RWPE2 (cell line): ENCODE data around the gene RETREG1.

ENCODE experiments used
- ATAC-seq: fragments of 200-7000 bp; cut with Tn5 transposase; 3 replicates; pipeline ENCODE4 v1.9.1; 2021; ENCODE audit warnings: low read depth
- DNase-seq: peaks from one replicate; pipeline ENCODE4 v3.0.0-alpha.2; 2020; ENCODE audit warnings: low spot score
- H3K27ac ChIP-seq: fragments of 450-650 bp; 2 replicates; pipeline ENCODE4 v1.5.1; 2017; ENCODE audit warnings: mild to moderate bottlenecking; ENCODE audit not compliant: poor library complexity, severe bottlenecking
- H3K27me3 ChIP-seq: fragments of 250-450 bp; sonication (Bioruptor Pico); 2 replicates; pipeline ENCODE4 v1.5.1; 2021; ENCODE audit warnings: mild to moderate bottlenecking, moderate library complexity; ENCODE audit not compliant: insufficient read depth, poor library complexity, severe bottlenecking
- H3K36me3 ChIP-seq: fragments of 250-450 bp; sonication (Bioruptor Pico); 2 replicates; pipeline ENCODE4 v1.5.1; 2020; ENCODE audit warnings: low read depth, mild to moderate bottlenecking, moderate library complexity
- H3K4me1 ChIP-seq: fragments of 250-450 bp; sonication (Bioruptor Pico); 2 replicates; pipeline ENCODE4 v1.5.1; 2021; ENCODE audit warnings: mild to moderate bottlenecking, moderate library complexity; ENCODE audit not compliant: insufficient read depth, poor library complexity, severe bottlenecking
- H3K4me3 ChIP-seq: fragments of 250-450 bp; sonication (Bioruptor Pico); 2 replicates; pipeline ENCODE4 v1.5.1; 2021; ENCODE audit warnings: mild to moderate bottlenecking, moderate library complexity; ENCODE audit not compliant: severe bottlenecking
- H3K9me3 ChIP-seq: fragments of 250-450 bp; sonication (Bioruptor Pico); 2 replicates; pipeline ENCODE4 v1.5.1; 2021; ENCODE audit warnings: mild to moderate bottlenecking, moderate library complexity; ENCODE audit not compliant: severe bottlenecking
- CTCF ChIP-seq: fragments of 450-650 bp; IDR thresholded peaks from one replicate; pipeline ENCODE4 v1.5.1; 2017; ENCODE audit warnings: mild to moderate bottlenecking, moderate library complexity; ENCODE audit not compliant: poor library complexity, severe bottlenecking

Gene RETREG1

DNA sequence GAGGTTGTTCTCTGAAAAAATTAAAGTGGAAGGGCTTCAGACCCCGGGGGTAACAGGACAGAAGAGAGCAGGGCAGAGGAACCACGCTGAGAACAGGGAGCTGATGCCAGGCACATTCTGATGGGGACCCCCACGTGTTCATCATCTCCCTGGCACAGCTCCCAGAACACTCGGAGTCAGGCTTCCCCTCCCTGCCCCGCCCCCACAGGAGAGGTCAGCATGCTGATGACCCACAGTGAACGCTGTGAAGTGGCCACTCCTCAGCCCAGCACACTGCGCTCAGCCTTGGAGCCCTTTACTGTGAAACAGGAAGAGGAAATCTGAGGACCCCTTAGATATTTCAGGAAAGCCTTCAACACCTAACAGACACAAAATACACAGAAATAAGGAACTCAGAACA, 16.4 kb downstream of the RETREG1 start:
- H3K27me3 ChIP-seq, result no peaks in the 10 kb centered on the region
- H3K4me3 ChIP-seq, result no peak overlapping the region
- ATAC-seq (no peak), DNase-seq (no peak)
- H3K36me3 ChIP-seq, result no peaks in the 10 kb centered on the region
- no peaks in the 10 kb centered on the region for H3K9me3 ChIP-seq
- TF ChIP-seq CTCF, result no peak
- H3K27ac ChIP-seq, result no peak overlapping the region
- H3K4me1 ChIP-seq, result no peaks in the 10 kb centered on the region

DNA sequence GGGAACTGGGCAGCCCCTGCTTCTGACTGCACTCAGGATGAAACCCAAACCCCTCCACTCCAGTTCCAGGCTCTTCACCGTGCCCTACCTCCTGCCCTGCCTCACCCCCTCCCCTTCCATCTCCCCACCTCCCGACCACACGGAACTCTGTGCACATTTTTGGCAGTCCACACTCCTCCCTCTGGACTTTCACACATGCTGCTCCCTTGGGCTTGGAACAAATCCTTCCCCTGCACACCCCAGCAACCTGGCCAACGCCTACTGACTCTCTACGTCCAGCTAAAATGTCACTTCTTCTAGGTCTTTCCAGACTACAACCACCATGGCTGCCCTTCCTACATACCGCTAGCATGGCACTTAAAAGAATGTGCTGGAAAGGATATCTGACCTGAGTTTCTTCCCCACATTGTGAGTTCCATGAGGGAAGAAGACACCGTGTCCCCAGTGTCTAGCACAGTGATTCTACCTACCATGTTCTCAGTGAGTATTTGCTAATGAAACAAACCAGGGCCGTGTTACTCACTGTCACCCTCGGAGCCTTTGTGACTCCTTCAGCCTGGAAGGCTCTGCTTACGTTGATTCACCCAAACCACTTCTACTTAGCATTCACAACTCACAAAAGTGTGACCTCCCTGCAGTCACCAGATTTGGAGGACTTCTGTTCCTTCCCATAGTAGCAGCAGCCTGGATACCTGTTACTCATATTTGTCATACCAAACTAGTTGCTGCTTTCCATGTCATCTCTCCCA, 18.7 kb downstream of the RETREG1 start:
- no peaks in the 10 kb centered on the region for H3K36me3 ChIP-seq
- H3K9me3 ChIP-seq, result no peaks in the 10 kb centered on the region
- H3K27me3 ChIP-seq, result no peaks in the 10 kb centered on the region
- no peak overlapping the region for H3K27ac ChIP-seq
- H3K4me3 ChIP-seq, result no peak overlapping the region
- DNase-seq (no peak), ATAC-seq (no peak)
- TF ChIP-seq CTCF, result no peak
- H3K4me1 ChIP-seq, result no peaks in the 10 kb centered on the region

DNA sequence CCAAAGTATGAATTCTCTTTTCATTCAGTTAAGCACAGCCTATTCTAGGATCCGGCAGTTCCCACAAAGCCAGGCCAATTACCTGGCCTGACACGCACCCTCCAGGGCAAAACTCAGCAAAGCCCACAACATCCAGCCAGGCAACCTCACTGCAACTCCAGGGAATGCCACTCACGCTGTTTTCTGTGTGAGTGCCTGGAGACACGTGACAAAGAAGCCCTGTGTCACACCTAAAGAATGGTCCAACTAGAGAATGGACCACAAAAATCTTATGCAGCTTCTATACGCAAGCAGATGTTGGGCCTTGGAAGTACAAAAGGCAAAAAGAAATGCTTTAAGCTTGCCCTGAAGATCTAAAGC, 20.2 kb downstream of the RETREG1 start:
- H3K27ac ChIP-seq, result no peak overlapping the region
- no peaks in the 10 kb centered on the region for H3K36me3 ChIP-seq
- no peaks in the 10 kb centered on the region for H3K27me3 ChIP-seq
- H3K4me3 ChIP-seq, result no peak overlapping the region
- no peaks in the 10 kb centered on the region for H3K4me1 ChIP-seq
- no peak for ATAC-seq
- no peak for DNase-seq
- TF ChIP-seq CTCF, result no peak
- H3K9me3 ChIP-seq, result no peaks in the 10 kb centered on the region

DNA sequence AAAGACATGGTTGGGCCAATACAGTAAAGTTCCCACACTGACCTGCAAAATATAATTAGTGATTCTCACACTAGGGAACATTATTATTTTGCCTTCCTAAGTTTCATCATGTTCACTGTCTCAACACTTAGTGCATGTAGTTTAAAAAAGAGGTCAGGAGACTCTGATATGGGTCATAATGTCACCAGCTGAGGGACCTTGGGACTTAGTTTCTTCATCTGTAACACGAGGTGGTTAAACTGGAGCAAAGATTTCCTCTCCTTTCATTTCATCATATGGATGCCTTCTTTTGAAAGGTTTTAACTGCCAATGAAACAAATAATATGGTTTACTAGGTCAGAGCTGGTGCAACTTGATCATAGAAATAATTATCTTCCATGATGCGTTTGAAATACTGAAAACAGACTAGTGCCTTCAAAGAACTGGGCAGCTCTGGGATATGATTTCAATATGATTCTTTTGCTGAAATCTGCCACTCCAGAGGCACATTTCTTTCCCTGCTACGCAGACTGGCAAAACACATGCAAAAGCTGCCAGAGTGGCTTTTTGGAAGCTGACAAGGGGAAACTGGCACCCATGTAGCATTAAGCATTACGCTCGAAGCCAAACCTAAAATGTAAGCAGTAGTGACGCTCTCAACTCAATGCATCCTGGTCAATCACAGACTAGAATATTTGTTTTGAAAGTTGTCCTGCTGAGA, 20.8 kb downstream of the RETREG1 start:
- no peaks in the 10 kb centered on the region for H3K4me1 ChIP-seq
- DNase-seq, result no peak
- H3K9me3 ChIP-seq, result no peaks in the 10 kb centered on the region
- H3K27me3 ChIP-seq, result no peaks in the 10 kb centered on the region
- no peak for TF ChIP-seq CTCF
- H3K4me3 ChIP-seq, result no peak overlapping the region
- H3K36me3 ChIP-seq, result no peaks in the 10 kb centered on the region
- no peak for ATAC-seq
- no peak overlapping the region for H3K27ac ChIP-seq

GRCh38 chr5:16593628-16594027, 23.2 kb downstream of the RETREG1 start:
- Histone ChIP-seq H3K4me3 (no peak overlapping the region), H3K27me3 (no peaks in the 10 kb centered on the region), H3K36me3 (no peaks in the 10 kb centered on the region), H3K9me3 (no peaks in the 10 kb centered on the region), H3K4me1 (no peaks in the 10 kb centered on the region), H3K27ac (no peak overlapping the region)
- TF ChIP-seq CTCF, result no peak
- DNase-seq (no peak), ATAC-seq (no peak)
